Neural cell (in vitro differentiated cells): ENCODE data around the gene ATP13A5. TPM values are rescaled to one million over a fixed set of nuclear protein-coding genes. Genes with fewer than 3 reads are reported as not detected.

Source experiments
- H2AFZ ChIP-seq: fragments of 200-600, 300-800 bp; sonication (generic), shearing (Covaris generic); 2 replicates; pipeline ENCODE4 v1.6.0; 2014; ENCODE audit warnings: low read depth, mild to moderate bottlenecking, antibody characterized with exemption, low read length, moderate library complexity
- H3F3A ChIP-seq: fragments of 200-600 bp; shearing (Covaris generic); 2 replicates; pipeline ENCODE4 v1.6.1; 2016; ENCODE audit warnings: mild to moderate bottlenecking, moderate library complexity, mixed read lengths, antibody characterized with exemption, low read length; ENCODE audit not compliant: insufficient read depth, poor library complexity, severe bottlenecking
- H3K27ac ChIP-seq: fragments of 200-600, 300-800 bp; sonication (generic), shearing (Covaris generic); 2 replicates; pipeline ENCODE4 v1.5.1; 2014; ENCODE audit warnings: mild to moderate bottlenecking, low read length, moderate library complexity
- H3K27me3 ChIP-seq: fragments of 300-800, 200-600 bp; sonication (generic), shearing (Covaris generic); 2 replicates; pipeline ENCODE4 v1.6.0; 2014; ENCODE audit warnings: mild to moderate bottlenecking, low read depth, low read length, moderate library complexity; ENCODE audit not compliant: insufficient read depth
- H3K36me3 ChIP-seq: fragments of 300-800, 200-600 bp; sonication (generic), shearing (Covaris generic); 2 replicates; pipeline ENCODE4 v1.5.1; 2014; ENCODE audit warnings: mild to moderate bottlenecking, antibody characterized with exemption, low read length, moderate library complexity; ENCODE audit not compliant: insufficient read depth
- H3K4me2 ChIP-seq: fragments of 300-800, 200-600 bp; sonication (generic), shearing (Covaris generic); 2 replicates; pipeline ENCODE4 v1.6.0; 2014; ENCODE audit warnings: mild to moderate bottlenecking, low read length
- H3K4me3 ChIP-seq: fragments of 300-800, 200-600 bp; sonication (generic), shearing (Covaris generic); 2 replicates; pipeline ENCODE4 v1.5.1; 2014; ENCODE audit warnings: mild to moderate bottlenecking, low read length, moderate library complexity
- H3K79me2 ChIP-seq: fragments of 200-600 bp; shearing (Covaris generic); replicated peaks from 2 replicates; pipeline ENCODE4 v1.6.0; 2014; ENCODE audit warnings: mild to moderate bottlenecking, low read length, moderate library complexity; ENCODE audit not compliant: insufficient read depth
- H3K9ac ChIP-seq: fragments of 300-800, 200-600 bp; sonication (generic), shearing (Covaris generic); 2 replicates; pipeline ENCODE4 v1.6.1; 2016; ENCODE audit warnings: mild to moderate bottlenecking, low read length, mixed read lengths
- H3K9me2 ChIP-seq: fragments of 200-600 bp; shearing (Covaris generic); 2 replicates; pipeline ENCODE4 v1.6.1; 2016; ENCODE audit warnings: mild to moderate bottlenecking, low read length, mixed read lengths; ENCODE audit not compliant: insufficient read depth
- H3K9me3 ChIP-seq: fragments of 200-600, 300-800 bp; sonication (generic), shearing (Covaris generic); 2 replicates; pipeline ENCODE4 v1.6.1; 2016; ENCODE audit warnings: mild to moderate bottlenecking, mixed run types, low read length, moderate library complexity, mixed read lengths
- H4K20me1 ChIP-seq: fragments of 200-600 bp; shearing (Covaris generic); 2 replicates; pipeline ENCODE4 v1.6.1; 2016; ENCODE audit warnings: mild to moderate bottlenecking, mixed run types; ENCODE audit not compliant: insufficient read depth
- CTCF ChIP-seq: fragments of 450-650 bp; IDR thresholded peaks from 2 replicates; pipeline ENCODE4 v1.5.1; 2014; ENCODE audit warnings: antibody characterized with exemption, mild to moderate bottlenecking, moderate library complexity; ENCODE audit not compliant: poor library complexity, severe bottlenecking
- EP300 ChIP-seq: fragments of 450-650 bp; conservative IDR thresholded peaks from 2 replicates; pipeline ENCODE4 v1.6.1; 2014; ENCODE audit warnings: antibody characterized with exemption, mild to moderate bottlenecking, moderate library complexity; ENCODE audit not compliant: poor library complexity, severe bottlenecking
- EZH2 ChIP-seq: fragments of 200-600, 300-800 bp; shearing (Covaris generic), sonication (generic); IDR thresholded peaks from 2 replicates; pipeline ENCODE4 v1.6.1; 2014; ENCODE audit warnings: antibody characterized with exemption, low read length, borderline replicate concordance, mild to moderate bottlenecking; ENCODE audit not compliant: insufficient read depth, poor library complexity, severe bottlenecking
- MXI1 ChIP-seq: fragments of 450-650 bp; conservative IDR thresholded peaks from 2 replicates; pipeline ENCODE4 v1.6.1; 2014; ENCODE audit warnings: antibody characterized with exemption, mild to moderate bottlenecking; ENCODE audit not compliant: poor library complexity, severe bottlenecking
- POLR2AphosphoS5 ChIP-seq: IDR thresholded peaks from 2 replicates; pipeline ENCODE4 v1.6.1; 2012
- RAD21 ChIP-seq: fragments of 450-650 bp; conservative IDR thresholded peaks from 2 replicates; pipeline ENCODE4 v1.6.1; 2014; ENCODE audit warnings: antibody characterized with exemption, mild to moderate bottlenecking, moderate library complexity
- REST ChIP-seq: IDR thresholded peaks from 2 replicates; pipeline ENCODE4 v1.6.1; 2012; ENCODE audit warnings: borderline replicate concordance
- SMC3 ChIP-seq: fragments of 450-650 bp; conservative IDR thresholded peaks from 2 replicates; pipeline ENCODE4 v1.6.1; 2014; ENCODE audit warnings: antibody characterized with exemption, mild to moderate bottlenecking, moderate library complexity; ENCODE audit not compliant: poor library complexity
- TAF1 ChIP-seq: IDR thresholded peaks from 2 replicates; pipeline ENCODE4 v1.6.1; 2012; ENCODE audit warnings: low read depth
- polyA plus RNA-seq: library from polyadenylated mRNA; depleted of rRNA; stranded (reverse); fragments of >200 nt; gene quantifications from 2 replicates; pipeline ENCODE4 v1.2.3, GENCODE V29; 2014

ATP13A5 gene
- polyA plus RNA-seq, 1 donor from 2014 or later = 0.28 TPM

- H3K4me3 ChIP-seq = no peak overlapping the region
- H3K9me2 ChIP-seq = no peaks in the 10 kb centered on the region
- H3K4me2 ChIP-seq = no peak overlapping the region
- no peaks in the 10 kb centered on the region for H3K36me3 ChIP-seq
- H3F3A ChIP-seq = no peaks in the 10 kb centered on the region
- H2AFZ ChIP-seq = no peak overlapping the region
- H3K9ac ChIP-seq = no peak overlapping the region
- no peak overlapping the region for H3K27ac ChIP-seq
- TF ChIP-seq TAF1 = no peak
- no peak for TF ChIP-seq SMC3
- no peak for TF ChIP-seq RAD21
- TF ChIP-seq EP300 = no peak
- no peak for TF ChIP-seq EZH2
- TF ChIP-seq POLR2AphosphoS5 = no peak
- no peak for TF ChIP-seq CTCF
- no peak for TF ChIP-seq MXI1
- TF ChIP-seq REST = no peak
- H3K27me3 ChIP-seq = no peaks in the 10 kb centered on the region
- no peaks in the 10 kb centered on the region for H4K20me1 ChIP-seq
- no peaks in the 10 kb centered on the region for H3K9me3 ChIP-seq
- H3K79me2 ChIP-seq = no peaks in the 10 kb centered on the region
Observed at GRCh38 chr3:193253986-193254660, 124.4 kb downstream of the ATP13A5 start.

- Histone ChIP-seq H3K27me3 (no peaks in the 10 kb centered on the region), H3K9ac (no peak overlapping the region), H3K27ac (no peak overlapping the region), H3K79me2 (no peaks in the 10 kb centered on the region), H3K4me2 (no peak overlapping the region), H2AFZ (no peak overlapping the region), H3K36me3 (no peaks in the 10 kb centered on the region), H3K9me3 (no peaks in the 10 kb centered on the region), H4K20me1 (no peaks in the 10 kb centered on the region), H3F3A (no peaks in the 10 kb centered on the region), H3K9me2 (no peaks in the 10 kb centered on the region), H3K4me3 (no peak overlapping the region)
- TF ChIP-seq TAF1 = no peak
- no peak for TF ChIP-seq CTCF
- no peak for TF ChIP-seq REST
- TF ChIP-seq POLR2AphosphoS5 = no peak
- TF ChIP-seq MXI1 = no peak
- TF ChIP-seq RAD21 = no peak
- no peak for TF ChIP-seq EZH2
- no peak for TF ChIP-seq EP300
- no peak for TF ChIP-seq SMC3
Observed at GRCh38 chr3:193250492-193250891, 128.1 kb downstream of the ATP13A5 start.
